Cardiac septum (tissue), 1 donor: ENCODE data around the gene RTP1. TPM values are rescaled to one million over a fixed set of nuclear protein-coding genes. Genes with fewer than 3 reads are reported as not detected.
"Not testable (repeated sequence)": the region's sequence is repeated elsewhere in the genome, so short reads cannot be mapped to it uniquely, and the experiment has no call there.

Experiments used
- DNase-seq: peaks from one replicate; pipeline ENCODE4 v3.0.0-alpha.2; 2020; ENCODE audit warnings: low spot score
- intact Hi-C: fragments of 100-400 bp; cut with DNase I; formaldehyde crosslinking; loops from one replicate; pipeline ENCODE4 v1.14.0; 2022
- total RNA-seq: library from RNA; stranded (reverse); fragmentation: NEBNext Ultra II Directional; extraction: Animal tissue kit (Norgen Biotek cat#: 25700); gene quantifications from one replicate; pipeline ENCODE4 v1.2.1, GENCODE V29; 2021
- donor health status: DM: no; HTN: no; CAD: no.

The RTP1 gene
- total RNA-seq, 1 donor from 2014 or later = not detected

- intact Hi-C loops = no loop called here
- no peak for DNase-seq
These were observed 31.5 kb downstream of the RTP1 start for GRCh38 chr3:187228740-187229139.

DNA sequence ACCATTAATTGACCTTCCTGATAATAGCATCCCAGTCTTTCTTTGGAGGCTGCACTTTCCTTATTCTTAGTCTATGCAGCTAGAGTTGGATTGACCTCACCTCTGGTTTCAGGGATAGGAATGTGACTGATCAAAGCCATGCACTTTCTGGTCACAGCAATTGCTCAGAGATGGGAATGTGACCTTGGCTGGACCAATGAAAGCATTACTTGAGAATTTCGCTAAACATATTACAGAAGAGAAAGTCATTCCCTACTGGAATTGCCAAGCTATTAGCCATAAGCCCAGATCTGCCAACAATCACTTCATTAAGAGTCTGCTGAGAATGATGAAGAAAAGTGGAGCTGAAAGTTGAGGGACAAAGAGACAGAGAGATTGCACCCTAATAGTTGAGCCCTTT is 32.7 kb downstream of the RTP1 start:
- no peak for DNase-seq
- intact Hi-C loops = no loop called here

DNA sequence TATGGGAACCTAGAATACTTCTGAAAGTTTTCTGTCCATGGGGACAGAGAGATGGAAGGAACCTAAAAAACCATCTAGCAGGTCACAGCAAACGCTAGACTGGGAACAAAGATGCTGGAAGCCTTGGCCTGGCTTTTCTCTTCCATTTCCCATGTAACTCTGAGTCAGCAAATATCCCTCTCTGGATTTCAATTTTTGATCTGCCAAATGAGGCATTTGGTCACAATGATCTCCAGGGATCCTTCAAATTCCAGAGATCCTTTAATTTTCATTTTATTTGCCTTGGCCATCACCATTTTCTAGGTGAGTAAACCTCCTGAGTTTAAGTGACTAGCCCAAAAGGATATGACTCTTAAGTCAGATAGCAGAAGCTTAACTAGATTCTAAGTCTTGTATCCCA is 39.7 kb downstream of the RTP1 start:
- intact Hi-C loops = no loop called here
- no peak for DNase-seq

DNA sequence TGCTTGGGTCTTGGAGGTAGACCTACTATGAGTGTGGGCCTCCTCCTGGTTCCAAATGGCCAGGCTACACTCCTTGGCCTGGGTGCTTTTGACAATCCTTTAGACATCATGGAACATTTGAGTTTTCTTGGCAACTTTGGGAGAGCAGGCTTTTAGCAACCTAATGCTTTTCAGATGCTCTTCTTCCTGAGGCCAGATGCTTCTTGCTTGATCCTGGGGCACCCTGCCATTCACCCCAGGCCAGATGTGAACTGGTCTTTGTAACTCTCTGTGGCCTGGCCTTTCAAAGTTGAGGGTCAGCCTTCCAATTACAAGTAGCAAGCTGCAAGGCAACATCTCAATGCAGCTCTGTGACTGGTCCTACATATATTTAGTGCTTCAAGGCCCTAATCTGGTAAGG is 40.5 kb downstream of the RTP1 start:
- intact Hi-C loops = no loop called here
- no peak for DNase-seq

DNA sequence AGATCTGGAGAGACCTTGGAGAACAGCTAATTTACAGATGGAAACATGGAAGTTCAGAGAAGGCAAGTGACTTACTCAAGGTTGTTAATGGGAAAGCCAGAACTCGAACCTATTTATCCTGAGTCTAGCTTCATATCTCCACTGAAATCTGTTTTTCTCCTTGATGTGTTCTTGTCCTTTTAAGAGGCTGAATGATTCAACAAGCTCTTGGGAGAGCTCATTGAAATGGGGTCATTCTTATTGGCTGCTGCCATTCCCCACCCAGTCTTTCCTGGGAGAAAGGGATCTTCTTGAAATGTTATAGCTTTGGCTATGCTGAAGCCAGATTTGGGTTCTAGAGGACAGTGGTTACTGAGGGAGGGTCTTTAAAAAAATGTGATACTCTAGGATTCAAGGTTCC is 41.0 kb downstream of the RTP1 start:
- intact Hi-C loops = no loop called here

GRCh38 chr3:187238835-187239234 is 41.5 kb downstream of the RTP1 start:
- intact Hi-C loops, DNase-seq: not testable (repeated sequence)

More for the DNA sequence above, 41.0 kb downstream of the RTP1 start:
- DNase-seq = no peak

GRCh38 chr3:187242435-187242834 is 45.1 kb downstream of the RTP1 start:
- intact Hi-C loops = no loop called here

DNA sequence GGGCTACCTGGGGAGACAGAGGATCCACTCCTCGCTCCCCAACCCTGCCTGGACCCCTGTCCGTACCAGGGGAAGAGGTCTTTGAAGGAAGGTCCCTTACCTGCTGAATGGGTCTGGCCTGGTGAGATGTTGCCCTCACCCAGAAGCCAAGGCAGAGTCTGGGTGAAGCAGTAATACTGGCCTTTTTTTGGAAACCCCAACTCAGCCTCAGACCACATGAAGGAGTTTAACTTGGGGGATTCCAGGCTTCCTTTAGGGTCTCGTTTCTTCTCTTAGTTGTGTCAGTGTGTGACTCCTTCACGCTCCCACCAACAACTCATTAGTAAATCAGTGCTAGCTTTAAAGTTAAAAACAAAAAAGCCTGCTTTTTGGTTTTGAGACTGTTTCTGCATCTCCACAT is 45.6 kb downstream of the RTP1 start:
- intact Hi-C loops = no loop called here
- no peak for DNase-seq

More at GRCh38 chr3:187242435-187242834, 45.1 kb downstream of the RTP1 start:
- DNase-seq = no peak

- no peak for DNase-seq
- intact Hi-C loops = no loop called here
These were observed 46.7 kb downstream of the RTP1 start for GRCh38 chr3:187243933-187244524.

GRCh38 chr3:187247398-187247797 is 50.1 kb downstream of the RTP1 start:
- intact Hi-C loops = no loop called here
- no peak for DNase-seq

Other genes with a start within 250 kb of the RTP1 start
- 5.4 TPM for gene RPL39L, start 58.0 kb upstream of the RTP1 start, total RNA-seq
- 59.7 TPM for gene MASP1, start 94.3 kb downstream of the RTP1 start, total RNA-seq
- 0.94 TPM for gene RTP4, start 170.9 kb downstream of the RTP1 start, total RNA-seq